Small intestine (tissue), 7 donors: ENCODE measurements around the gene FAM78A. TPM values are rescaled to one million over a fixed set of nuclear protein-coding genes. Genes with fewer than 3 reads are reported as not detected.
"Not testable (repeated sequence)": the region's sequence is repeated elsewhere in the genome, so short reads cannot be mapped to it uniquely, and the experiment has no call there.

Experiments used
- DNase-seq, 2 donors: peaks; one replicate each; pipeline versions ENCODE4 v3.0.0 to v3.0.0-alpha.2; 2013
- FAIRE-seq: peaks from 2 replicates; lab custom pipeline; 2012; peaks lifted over from hg19 to GRCh38; lab: Jason Lieb, UNC
- H3K27ac ChIP-seq, 3 donors: one replicate each; pipeline ENCODE4 v1.5.1; 2013; ENCODE audit warnings: low read length in 2 of 3, mild to moderate bottlenecking in 2 of 3, control low read depth in 1 of 3, inconsistent platforms in 1 of 3, low read depth in 1 of 3, moderate library complexity in 1 of 3
- H3K27me3 ChIP-seq, 3 donors: one replicate each; pipeline ENCODE4 v1.6.1; 2013; ENCODE audit warnings: low read length in 3 of 3, inconsistent platforms in 1 of 3; ENCODE audit not compliant: control insufficient read depth in 3 of 3, insufficient read depth in 3 of 3
- H3K36me3 ChIP-seq, 3 donors: one replicate each; pipeline ENCODE4 v1.6.1; 2013; ENCODE audit warnings: low read length in 3 of 3, inconsistent platforms in 1 of 3, low read depth in 1 of 3, mild to moderate bottlenecking in 1 of 3, moderate library complexity in 1 of 3; ENCODE audit not compliant: control insufficient read depth in 3 of 3, insufficient read depth in 2 of 3
- H3K4me1 ChIP-seq, 3 donors: one replicate each; pipeline ENCODE4 v1.6.1; 2013; ENCODE audit warnings: low read length in 2 of 3, inconsistent platforms in 1 of 3, low read depth in 1 of 3, mild to moderate bottlenecking in 1 of 3, moderate library complexity in 1 of 3; ENCODE audit not compliant: control insufficient read depth in 3 of 3, insufficient read depth in 2 of 3
- H3K4me3 ChIP-seq, 3 donors: one replicate each; pipeline ENCODE4 v1.5.1; 2013; ENCODE audit warnings: low read length in 3 of 3, control low read depth in 1 of 3, inconsistent platforms in 1 of 3, low read depth in 1 of 3, mild to moderate bottlenecking in 1 of 3, moderate library complexity in 1 of 3
- H3K9me3 ChIP-seq, 2 donors: one replicate each; pipeline ENCODE4 v1.6.1; 2013; ENCODE audit warnings: low read depth in 1 of 2, low read length in 1 of 2; ENCODE audit not compliant: control insufficient read depth in 2 of 2, insufficient read depth in 1 of 2
- whole genome bisulfite sequencing, 3 donors: extraction: QIAGEN DNeasy Blood & Tissue Kit; methylation state at CpG; one replicate each; pipeline ENCODE4 v1.1.7; 2013; 5-methylcytosine and 5-hydroxymethylcytosine counted together
- polyA plus RNA-seq, 4 donors: library from polyadenylated mRNA; stranded (reverse) in 3 of 4; unstranded in 1 of 4; fragments of 200-250 nt in 3 of 4; fragments of 120-200 nt in 1 of 4; gene quantifications; one replicate each; pipeline versions ENCODE4 v1.2.1 to v1.2.3, GENCODE V29; 2013
- donor health status: healthy with polysubstance abuse.
- donor health status: control.
- donor health status: control.
- donor health status: Bipolar disorder and iron deficiency.
- donor health status: healthy.

Gene FAM78A
- polyA plus RNA-seq, 4 donors = 0.89 to 3.2 (median 2.0) TPM

GRCh38 chr9:131254626-131255025 is 21.7 kb downstream of the FAM78A start:
- WGBS, 3 donors = 85 to 91% (median 90%) methylated on average over 13 to 14 of the region's 14 CpGs
- FAIRE-seq (no peak), DNase-seq (no peak)
- H3K27ac ChIP-seq = peak overlapping the region in 2 of 3 donors; percentile 14 to 26
- H3K9me3 ChIP-seq = no peaks in the 10 kb centered on the region
- no peaks in the 10 kb centered on the region for H3K27me3 ChIP-seq
- no peak overlapping the region for H3K4me3 ChIP-seq
- H3K4me1 ChIP-seq = no peaks in the 10 kb centered on the region
- H3K36me3 ChIP-seq = no peaks in the 10 kb centered on the region

DNA sequence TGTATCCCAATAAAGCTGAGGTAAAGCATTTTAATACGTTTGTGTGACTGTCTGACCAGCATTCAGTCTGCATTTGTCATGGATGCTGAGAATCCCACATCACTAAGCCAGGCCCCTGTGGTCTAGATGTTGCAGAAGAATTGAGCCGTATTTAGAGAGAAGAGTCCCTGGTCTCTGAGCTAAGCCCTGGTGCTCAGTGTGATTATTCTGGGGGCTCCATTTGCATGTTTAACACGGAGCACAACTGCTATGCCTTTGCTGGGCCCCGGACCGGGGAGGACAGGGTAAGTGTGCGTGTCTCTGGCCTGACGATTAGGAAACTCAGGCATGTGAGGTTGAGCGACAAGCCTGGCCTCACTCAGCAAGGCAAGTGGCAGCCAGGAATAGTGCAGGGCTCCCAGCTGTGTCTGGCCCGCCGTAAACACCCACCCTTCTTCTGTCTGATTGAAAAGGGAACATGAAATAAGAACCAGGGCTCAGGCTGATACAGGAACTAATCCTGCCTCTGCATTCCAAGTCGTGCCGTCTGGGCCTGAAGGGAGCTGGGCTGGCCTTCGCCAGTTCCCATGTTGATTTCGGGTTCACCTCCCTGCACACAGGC is 22.3 kb downstream of the FAM78A start:
- Histone ChIP-seq H3K27ac (peak overlapping the region in 1 of 3 donors; percentile 56), H3K9me3 (no peaks in the 10 kb centered on the region), H3K36me3 (no peaks in the 10 kb centered on the region), H3K27me3 (no peaks in the 10 kb centered on the region), H3K4me1 (no peaks in the 10 kb centered on the region), H3K4me3 (no peak overlapping the region)
- WGBS, 3 donors = 74 to 88% (median 79%) methylated on average over 14 of the region's 14 CpGs
- no peak for DNase-seq
- FAIRE-seq = no peak

DNA sequence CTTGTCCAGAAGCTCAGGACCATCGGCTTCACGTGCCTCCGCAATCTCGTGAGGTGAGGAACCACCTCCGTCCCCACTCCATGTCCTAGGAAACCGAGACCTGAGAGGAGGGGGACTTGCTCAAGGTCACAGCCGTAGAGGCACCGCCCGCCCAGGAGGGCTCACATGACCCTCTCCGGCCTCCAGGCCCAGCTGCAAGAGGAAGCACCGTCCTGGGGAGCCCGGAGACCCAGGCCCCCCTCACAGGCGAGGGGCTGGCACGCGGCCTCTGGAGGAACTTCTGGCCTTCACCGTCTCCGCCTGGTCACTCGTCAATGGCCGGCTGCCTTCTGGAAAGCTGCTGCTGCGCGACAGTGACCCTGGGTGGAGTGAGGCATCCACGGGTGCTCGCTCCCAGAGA is 24.2 kb downstream of the FAM78A start:
- FAIRE-seq (no peak), DNase-seq (no peak)
- Histone ChIP-seq H3K27me3 (no peaks in the 10 kb centered on the region), H3K4me3 (peak overlapping the region in 1 of 3 donors; percentile 2), H3K36me3 (no peaks in the 10 kb centered on the region), H3K9me3 (no peaks in the 10 kb centered on the region), H3K4me1 (no peaks in the 10 kb centered on the region), H3K27ac (peak overlapping the region in 2 of 3 donors; percentile 45 to 91)
- 77 to 84% (median 82%) methylated on average over 18 to 23 of the region's 23 CpGs for WGBS, 3 donors

- no peak for DNase-seq
- Histone ChIP-seq H3K27ac (no peak overlapping the region), H3K4me3 (no peak overlapping the region), H3K27me3 (no peaks in the 10 kb centered on the region), H3K9me3 (peaks cover 0 to 3% of the 10 kb centered on the region in 2 donors), H3K4me1 (no peaks in the 10 kb centered on the region), H3K36me3 (no peaks in the 10 kb centered on the region)
- 84 to 90% (median 85%) methylated on average over 4 of the region's 4 CpGs for WGBS, 3 donors
- FAIRE-seq = no peak
These were observed 29.7 kb downstream of the FAM78A start for GRCh38 chr9:131246618-131247017.

DNA sequence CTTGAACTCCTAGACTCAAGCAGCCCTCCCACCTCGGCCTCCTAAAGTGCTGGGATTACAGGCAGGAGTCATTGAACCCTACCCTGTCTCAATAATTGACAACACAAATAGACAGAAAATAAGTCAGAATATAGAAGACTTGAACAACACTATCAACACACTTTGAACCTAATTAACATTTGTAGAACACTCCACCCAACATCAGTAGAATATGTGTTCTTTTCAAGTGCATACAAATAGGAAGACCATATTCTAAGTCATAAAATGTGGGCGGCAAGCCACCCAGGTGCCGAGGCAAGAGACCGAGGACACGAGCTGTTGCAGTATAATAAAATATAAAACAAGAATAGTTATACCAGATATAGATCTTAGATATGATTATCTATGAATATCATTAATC is 32.0 kb downstream of the FAM78A start:
- not testable (repeated sequence) for FAIRE-seq, DNase-seq, H3K4me3 ChIP-seq, H3K4me1 ChIP-seq, H3K27me3 ChIP-seq, H3K9me3 ChIP-seq, H3K36me3 ChIP-seq, H3K27ac ChIP-seq
- 53 to 85% (median 72%) methylated on average over 5 of the region's 5 CpGs for WGBS, 3 donors

- peaks cover 0 to 15% (median 3%) of the 10 kb centered on the region in 3 donors for H3K4me1 ChIP-seq
- peaks cover 0 to 3% of the 10 kb centered on the region in 2 donors for H3K9me3 ChIP-seq
- DNase-seq (no peak), FAIRE-seq (no peak)
- H3K4me3 ChIP-seq = no peak overlapping the region
- H3K27me3 ChIP-seq = peaks cover 0 to 3% (median 0%) of the 10 kb centered on the region in 3 donors
- H3K36me3 ChIP-seq = peaks cover 0 to 9% (median 0%) of the 10 kb centered on the region in 3 donors
- no peak overlapping the region for H3K27ac ChIP-seq
- WGBS, 3 donors = 66 to 72% (median 69%) methylated on average over 22 of the region's 22 CpGs
These were observed 36.0 kb downstream of the FAM78A start for GRCh38 chr9:131240047-131240921.

GRCh38 chr9:131239161-131239975 is 36.9 kb downstream of the FAM78A start:
- no peak overlapping the region for H3K4me3 ChIP-seq
- FAIRE-seq (no peak), DNase-seq (no peak)
- WGBS, 3 donors = 79 to 83% (median 83%) methylated on average over 23 of the region's 23 CpGs
- H3K9me3 ChIP-seq = peaks cover 0 to 3% of the 10 kb centered on the region in 2 donors
- peaks cover 0 to 18% (median 2%) of the 10 kb centered on the region in 3 donors for H3K36me3 ChIP-seq
- H3K27me3 ChIP-seq = peaks cover 0 to 3% (median 0%) of the 10 kb centered on the region in 3 donors
- H3K4me1 ChIP-seq = peaks cover 0 to 15% (median 3%) of the 10 kb centered on the region in 3 donors
- no peak overlapping the region for H3K27ac ChIP-seq
